ENCODE results near the gene TMEM221.

The TMEM221 gene

GRCh38 chr19:17393002-17393401, 55.5 kb downstream of the TMEM221 start:
- no peaks in the 10 kb centered on the region for H3K27me3 Mint-ChIP-seq (ENCODE audit: low read depth)
- H3K36me3 Mint-ChIP-seq (ENCODE audit: low read depth), result no peaks in the 10 kb centered on the region
- no peaks in the 10 kb centered on the region for H3K4me1 Mint-ChIP-seq
- peak overlapping the region in 1 of 3 experiments; percentile 23 for H3K4me3 Mint-ChIP-seq
- H3K9me3 Mint-ChIP-seq, result peaks cover 6% of the 10 kb centered on the region
- TF ChIP-seq CTCF (IDR thresholded peaks at IDR 0.05; ENCODE audit: unreplicated experiment in 3 of 3), result no peak
- peak overlapping the region in 1 of 3 experiments; percentile 53 for H3K27ac Mint-ChIP-seq

- Mint-ChIP-seq H3K27ac (peak overlapping the region in 2 of 3 experiments; percentile 27 to 57), H3K9me3 (peaks cover 6% of the 10 kb centered on the region), H3K4me1 (no peaks in the 10 kb centered on the region), H3K36me3 (ENCODE audit: low read depth) (no peaks in the 10 kb centered on the region), H3K4me3 (peak overlapping the region; percentile 69 to 83 (median 81)), H3K27me3 (ENCODE audit: low read depth) (no peaks in the 10 kb centered on the region)
- TF ChIP-seq CTCF (IDR thresholded peaks at IDR 0.05; ENCODE audit: unreplicated experiment in 3 of 3), result no peak
Observed at GRCh38 chr19:17391371-17392151, 56.9 kb downstream of the TMEM221 start.

- peak overlapping the region; percentile 88 to 94 (median 93) for H3K4me3 Mint-ChIP-seq
- peak; percentile 68 to 84 (median 78) for TF ChIP-seq CTCF (IDR thresholded peaks at IDR 0.05; ENCODE audit: unreplicated experiment in 3 of 3)
- H3K36me3 Mint-ChIP-seq (ENCODE audit: low read depth), result no peaks in the 10 kb centered on the region
- H3K27me3 Mint-ChIP-seq (ENCODE audit: low read depth), result no peaks in the 10 kb centered on the region
- peaks cover 6% of the 10 kb centered on the region for H3K9me3 Mint-ChIP-seq
- no peaks in the 10 kb centered on the region for H3K4me1 Mint-ChIP-seq
- H3K27ac Mint-ChIP-seq, result peak overlapping the region in 2 of 3 experiments; percentile 45 to 63
Observed at GRCh38 chr19:17390665-17391370, 57.6 kb downstream of the TMEM221 start.

- no peaks in the 10 kb centered on the region for H3K36me3 Mint-ChIP-seq (ENCODE audit: low read depth)
- peak overlapping the region; percentile 88 to 94 (median 93) for H3K4me3 Mint-ChIP-seq
- peaks cover 6% of the 10 kb centered on the region for H3K9me3 Mint-ChIP-seq
- no peaks in the 10 kb centered on the region for H3K4me1 Mint-ChIP-seq
- H3K27me3 Mint-ChIP-seq (ENCODE audit: low read depth), result peaks cover under 1% of the 10 kb centered on the region
- H3K27ac Mint-ChIP-seq, result peak overlapping the region in 1 of 3 experiments; percentile 63
- peak in 1 of 3 experiments; percentile 30 for TF ChIP-seq CTCF (IDR thresholded peaks at IDR 0.05; ENCODE audit: unreplicated experiment in 3 of 3)
Observed at GRCh38 chr19:17389957-17390664, 58.4 kb downstream of the TMEM221 start.

GRCh38 chr19:17389288-17389687, 59.2 kb downstream of the TMEM221 start:
- peaks cover 6% of the 10 kb centered on the region for H3K9me3 Mint-ChIP-seq
- peaks cover 3% of the 10 kb centered on the region for H3K27me3 Mint-ChIP-seq (ENCODE audit: low read depth)
- H3K4me3 Mint-ChIP-seq, result peak overlapping the region in 2 of 3 experiments; percentile 32
- H3K36me3 Mint-ChIP-seq (ENCODE audit: low read depth), result no peaks in the 10 kb centered on the region
- TF ChIP-seq CTCF (IDR thresholded peaks at IDR 0.05; ENCODE audit: unreplicated experiment in 3 of 3), result no peak
- H3K4me1 Mint-ChIP-seq, result no peaks in the 10 kb centered on the region
- H3K27ac Mint-ChIP-seq, result no peak overlapping the region

Data from nephron (organoid).